H1 (cell line): Measurements from ENCODE around the gene MRPS30.

Source experiments
- ATF2 ChIP-seq: IDR thresholded peaks from 2 replicates; pipeline ENCODE4 v1.6.1; 2012; ENCODE audit warnings: low read length, inconsistent platforms
- EZH2 ChIP-seq: fragments of 200-600 bp; sonication (generic); IDR thresholded peaks from 2 replicates; pipeline ENCODE4 v1.7.1; 2012; ENCODE audit warnings: low read depth, mild to moderate bottlenecking, moderate library complexity, low read length, inconsistent platforms; ENCODE audit not compliant: severe bottlenecking

GRCh38 chr5:44774279-44774880 is 34.4 kb upstream of the MRPS30 start:
- TF ChIP-seq ATF2 (no peak), EZH2 (no peak)
